DOHH2 (cell line): ENCODE results near the gene MRC1.

ENCODE experiments used
- H3F3A ChIP-seq: fragments of 200-600 bp; sonication (generic), shearing (Covaris generic); 2 replicates; pipeline ENCODE4 v1.6.0; 2016; ENCODE audit warnings: antibody characterized with exemption, mild to moderate bottlenecking; ENCODE audit not compliant: control insufficient read depth, insufficient read depth
- H3K27ac ChIP-seq: fragments of 200-600 bp; sonication (generic); 2 replicates; pipeline ENCODE4 v1.5.1; 2014; ENCODE audit warnings: low read depth, mild to moderate bottlenecking, low read length, moderate library complexity
- H3K27me3 ChIP-seq: fragments of 200-600 bp; sonication (generic); 2 replicates; pipeline ENCODE4 v1.6.1; 2014; ENCODE audit warnings: mild to moderate bottlenecking, low read length, mixed read lengths; ENCODE audit not compliant: control insufficient read depth
- H3K36me3 ChIP-seq: fragments of 200-600 bp; sonication (generic); 2 replicates; pipeline ENCODE4 v1.6.1; 2014; ENCODE audit warnings: mild to moderate bottlenecking, low read length, moderate library complexity, mixed read lengths; ENCODE audit not compliant: control insufficient read depth
- H3K4me1 ChIP-seq: fragments of 200-600 bp; sonication (generic); 2 replicates; pipeline ENCODE4 v1.6.1; 2014; ENCODE audit warnings: mild to moderate bottlenecking, low read length, mixed read lengths; ENCODE audit not compliant: control insufficient read depth
- H3K4me2 ChIP-seq: fragments of 200-600 bp; sonication (generic); 2 replicates; pipeline ENCODE4 v1.6.0; 2014; ENCODE audit warnings: mild to moderate bottlenecking, low read length, moderate library complexity
- H3K4me3 ChIP-seq: fragments of 200-600 bp; sonication (generic); 2 replicates; pipeline ENCODE4 v1.5.1; 2014; ENCODE audit warnings: mild to moderate bottlenecking, low read length, mixed read lengths
- H3K79me2 ChIP-seq: fragments of 200-600 bp; sonication (generic); 2 replicates; pipeline ENCODE4 v1.6.1; 2014; ENCODE audit warnings: mild to moderate bottlenecking, low read length, mixed read lengths; ENCODE audit not compliant: control insufficient read depth
- H3K9me2 ChIP-seq: fragments of 200-600 bp; sonication (generic); replicated peaks from 2 replicates; pipeline ENCODE4 v1.6.1; 2014; ENCODE audit warnings: mild to moderate bottlenecking, low read length, mixed read lengths; ENCODE audit not compliant: control insufficient read depth
- H3K9me3 ChIP-seq: fragments of 200-600 bp; sonication (generic); 2 replicates; pipeline ENCODE4 v1.6.1; 2014; ENCODE audit warnings: antibody characterized with exemption, low read length, mixed read lengths; ENCODE audit not compliant: control insufficient read depth, insufficient read depth
- H4K20me1 ChIP-seq: fragments of 200-600 bp; sonication (generic); 2 replicates; pipeline ENCODE4 v1.6.0; 2014; ENCODE audit warnings: low read depth, mild to moderate bottlenecking, antibody characterized with exemption, low read length, moderate library complexity; ENCODE audit not compliant: control insufficient read depth, insufficient read depth
- CTCF ChIP-seq: fragments of 200-600 bp; sonication (generic); IDR thresholded peaks from one replicate; pipeline ENCODE4 v1.5.1; 2014; ENCODE audit warnings: antibody characterized with exemption, mild to moderate bottlenecking, low read depth, low read length; ENCODE audit not compliant: poor library complexity, severe bottlenecking
- EZH2phosphoT487 ChIP-seq: fragments of 200-600 bp; sonication (generic); IDR thresholded peaks from 2 replicates; pipeline ENCODE4 v1.6.1; 2017; ENCODE audit warnings: borderline replicate concordance, mild to moderate bottlenecking, antibody characterized with exemption, low read length, moderate library complexity, mixed read lengths

MRC1 gene

DNA sequence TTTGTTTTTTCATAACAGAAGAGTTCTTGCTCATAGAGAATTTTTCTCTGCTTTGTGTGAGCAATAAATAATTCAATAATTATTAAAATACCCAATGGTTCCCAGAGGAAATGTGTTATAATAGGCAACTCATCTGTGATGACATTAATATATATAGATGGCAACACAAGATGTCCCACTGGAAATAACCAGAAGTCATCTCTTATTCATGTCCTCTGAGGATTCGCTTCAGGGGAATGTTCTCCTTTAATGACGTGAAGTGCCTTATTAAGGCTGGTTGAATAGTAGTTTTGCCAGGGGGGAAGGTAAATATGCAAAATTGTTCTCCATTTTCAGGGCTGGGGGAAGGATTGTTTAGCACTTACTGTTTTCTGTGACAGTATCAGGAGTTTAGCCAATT lies 145.7 kb downstream of the MRC1 start:
- no peak overlapping the region for H3K4me3 ChIP-seq
- H3F3A ChIP-seq = no peaks in the 10 kb centered on the region
- H3K27ac ChIP-seq = no peak overlapping the region
- no peaks in the 10 kb centered on the region for H3K4me1 ChIP-seq
- H3K79me2 ChIP-seq = no peaks in the 10 kb centered on the region
- no peaks in the 10 kb centered on the region for H3K9me3 ChIP-seq
- no peaks in the 10 kb centered on the region for H3K9me2 ChIP-seq
- H3K27me3 ChIP-seq = no peaks in the 10 kb centered on the region
- TF ChIP-seq CTCF (no peak), EZH2phosphoT487 (no peak)
- no peaks in the 10 kb centered on the region for H4K20me1 ChIP-seq
- no peaks in the 10 kb centered on the region for H3K36me3 ChIP-seq
- no peak overlapping the region for H3K4me2 ChIP-seq

DNA sequence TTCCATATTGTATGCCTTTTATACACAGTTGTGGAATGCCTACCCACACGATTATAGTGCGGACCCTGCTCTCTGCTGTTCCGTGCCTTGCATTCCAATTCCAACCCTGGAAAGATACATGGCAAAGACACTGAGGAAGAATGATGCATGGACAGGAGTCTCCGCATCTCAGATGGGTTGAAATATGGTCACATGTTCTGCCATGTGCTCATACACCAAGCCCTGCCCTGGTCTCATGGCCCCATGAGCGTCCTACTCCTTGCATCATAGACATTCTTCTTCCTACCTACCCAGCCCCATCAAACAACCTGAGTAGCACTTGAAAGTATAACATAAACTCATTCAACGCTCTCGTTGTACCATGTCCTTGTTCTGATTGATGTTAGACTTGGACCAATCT lies 148.9 kb downstream of the MRC1 start:
- Histone ChIP-seq H3F3A (no peaks in the 10 kb centered on the region), H3K27ac (no peak overlapping the region), H3K4me2 (no peak overlapping the region), H3K9me2 (no peaks in the 10 kb centered on the region), H3K36me3 (no peaks in the 10 kb centered on the region), H4K20me1 (no peaks in the 10 kb centered on the region), H3K27me3 (no peaks in the 10 kb centered on the region), H3K79me2 (no peaks in the 10 kb centered on the region), H3K9me3 (no peaks in the 10 kb centered on the region), H3K4me1 (peaks cover 14% of the 10 kb centered on the region), H3K4me3 (no peak overlapping the region)
- TF ChIP-seq CTCF (no peak), EZH2phosphoT487 (no peak)

DNA sequence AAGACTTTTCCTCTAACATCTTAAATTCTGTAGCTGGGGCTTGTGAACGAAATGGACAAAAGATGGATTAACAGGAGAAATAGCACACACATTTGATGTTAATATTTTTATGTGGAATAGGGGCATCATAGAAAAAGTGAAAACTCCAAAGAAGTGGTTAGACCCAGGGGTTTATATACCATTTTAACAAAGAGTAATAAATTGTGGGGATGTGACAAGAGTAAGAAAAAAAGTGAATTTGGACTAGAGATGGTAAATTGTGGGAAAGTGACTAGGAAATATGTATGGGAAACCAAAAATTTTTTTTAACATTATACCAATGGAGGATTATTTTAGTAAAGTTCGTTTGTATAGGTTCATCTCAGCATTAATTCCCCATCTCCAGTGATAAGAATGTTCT lies 150.7 kb downstream of the MRC1 start:
- Histone ChIP-seq H3K4me2 (no peak overlapping the region), H3K9me3 (no peaks in the 10 kb centered on the region), H3K27ac (no peak overlapping the region), H3K4me1 (peaks cover 14% of the 10 kb centered on the region), H3K4me3 (no peak overlapping the region), H3K27me3 (no peaks in the 10 kb centered on the region), H3K79me2 (no peaks in the 10 kb centered on the region), H3F3A (no peaks in the 10 kb centered on the region), H3K9me2 (no peaks in the 10 kb centered on the region), H4K20me1 (no peaks in the 10 kb centered on the region), H3K36me3 (no peaks in the 10 kb centered on the region)
- TF ChIP-seq CTCF = no peak
- TF ChIP-seq EZH2phosphoT487 = no peak
